CD4-positive, alpha-beta T cell treated with Interleukin-21 for 1 hour (primary cell): Measurements from ENCODE around the gene TBC1D13.
"Not testable (repeated sequence)": the region's sequence is repeated elsewhere in the genome, so short reads cannot be mapped to it uniquely, and the experiment has no call there.

ENCODE experiments used
- DNase-seq: peaks from one replicate; pipeline ENCODE4 v3.0.0-alpha.2; 2020

TBC1D13 gene

DNA sequence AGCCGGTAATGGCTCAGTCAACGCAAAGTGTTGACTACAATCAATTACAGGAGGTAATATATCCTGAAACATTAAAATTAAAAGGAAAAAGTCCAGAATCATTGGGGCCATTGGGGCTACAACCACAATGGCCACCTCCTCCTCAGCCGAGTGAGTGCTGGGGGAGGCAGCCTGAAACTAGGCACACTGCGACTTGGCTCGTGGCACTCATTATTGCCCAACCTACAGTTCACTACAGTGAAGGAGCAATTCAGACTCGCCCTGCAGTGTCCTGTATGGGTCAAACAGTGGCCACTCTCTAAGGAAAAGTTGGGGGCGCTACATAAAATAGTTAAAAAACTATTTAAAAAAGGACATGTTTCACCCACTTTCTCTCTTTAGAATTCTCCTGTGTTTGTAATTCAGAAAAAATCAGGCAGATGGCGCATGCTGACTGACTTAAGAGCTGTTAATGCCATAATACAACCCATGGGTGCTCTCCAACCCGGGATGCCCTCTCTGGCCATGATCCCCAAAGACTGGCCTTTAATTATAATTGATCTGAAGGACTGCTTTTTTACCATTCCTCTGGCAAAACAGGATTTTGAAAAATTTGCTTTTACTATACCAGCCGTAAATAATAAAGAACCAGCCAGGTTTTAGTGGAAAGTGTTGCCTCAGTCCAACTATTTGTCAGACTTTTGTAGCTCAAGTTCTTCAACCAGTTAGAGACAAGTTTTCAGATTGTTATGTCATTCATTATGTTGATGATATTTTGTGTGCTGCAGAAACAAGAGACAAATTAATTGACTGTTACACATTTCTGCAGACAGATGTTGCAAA is 64.9 kb downstream of the TBC1D13 start:
- peak; percentile 35 for DNase-seq

GRCh38 chr9:128852646-128853045 is 65.6 kb downstream of the TBC1D13 start:
- not testable (repeated sequence) for DNase-seq

GRCh38 chr9:128854454-128854853 is 67.4 kb downstream of the TBC1D13 start:
- DNase-seq: not testable (repeated sequence)

DNA sequence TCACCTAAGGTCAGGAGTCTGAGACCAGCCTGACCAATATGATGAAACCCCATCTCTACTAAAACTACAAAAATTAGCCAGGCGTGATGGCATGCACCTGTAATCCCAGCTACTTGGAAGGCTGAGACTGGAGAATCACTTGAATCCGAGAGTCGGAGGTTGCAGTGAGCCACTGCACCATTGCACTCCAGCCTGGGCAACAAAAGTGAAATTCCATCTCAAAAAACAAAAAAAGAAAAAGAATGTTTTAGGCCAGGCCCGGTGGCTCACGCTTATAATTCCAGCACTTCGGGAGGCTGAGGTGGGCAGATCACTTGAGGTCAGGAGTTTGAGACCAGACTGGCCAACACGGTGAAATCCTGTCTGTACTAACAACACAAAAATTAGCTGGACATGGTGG is 71.4 kb downstream of the TBC1D13 start:
- not testable (repeated sequence) for DNase-seq
